ENCODE measurements around the gene WWOX. TPM values are rescaled to one million over a fixed set of nuclear protein-coding genes. Genes with fewer than 3 reads are reported as not detected.

WWOX gene
- total RNA-seq, 1 experiment from 2014 or later = 28.3 TPM

- H3K9ac ChIP-seq (ENCODE audit: low read length) = no peak overlapping the region
- no peaks in the 10 kb centered on the region for H3K36me3 ChIP-seq (ENCODE audit: low read depth, low read length)
- H3K9me2 ChIP-seq (replicated peaks; ENCODE audit: low read length) = no peaks in the 10 kb centered on the region
- DNase-seq (no peak), ATAC-seq (no peak)
- no peaks in the 10 kb centered on the region for H3F3A ChIP-seq (ENCODE audit: low read length, unreplicated experiment)
- H3K79me2 ChIP-seq (ENCODE audit: low read length) = no peaks in the 10 kb centered on the region
- H2AFZ ChIP-seq (ENCODE audit: low read length) = no peak overlapping the region
- no peaks in the 10 kb centered on the region for H3K9me3 ChIP-seq (ENCODE audit: low read length)
- H3K27ac ChIP-seq (ENCODE audit: low read length) = no peak overlapping the region
- H3K4me3 ChIP-seq (ENCODE audit: low read length) = no peak overlapping the region
- no TSS peak for BruUV-seq (replicated peaks)
- no peak overlapping the region for H3K4me2 ChIP-seq (ENCODE audit: low read length)
- POLR2A ChIA-PET (ENCODE audit: unreplicated experiment) = no interaction called here
- TF ChIP-seq EZH2 (IDR thresholded peaks at IDR 0.05; ENCODE audit: low read length, unreplicated experiment) (no peak), CTCF (conservative IDR thresholded peaks at IDR 0.05; ENCODE audit: low read depth, low read length) (no peak), EZH2phosphoT487 (IDR thresholded peaks at IDR 0.05; ENCODE audit: borderline replicate concordance, low read length) (no peak)
- H4K20me1 ChIP-seq (ENCODE audit: low read length) = no peaks in the 10 kb centered on the region
- no peaks in the 10 kb centered on the region for H3K4me1 ChIP-seq (ENCODE audit: insufficient read depth, low read length)
- H3K27me3 ChIP-seq (ENCODE audit: low read length) = no peaks in the 10 kb centered on the region
- intact Hi-C loops (cut with micrococcal nuclease) = no loop called here
- CTCF ChIA-PET = no interaction called here
Measured at GRCh38 chr16:78936060-78936459, 836.6 kb downstream of the WWOX start.

- no TSS peak for BruUV-seq (replicated peaks)
- DNase-seq (no peak), ATAC-seq (no peak)
- Histone ChIP-seq H3K4me1 (ENCODE audit: insufficient read depth, low read length) (no peaks in the 10 kb centered on the region), H3K9me2 (replicated peaks; ENCODE audit: low read length) (no peaks in the 10 kb centered on the region), H3K9me3 (ENCODE audit: low read length) (no peaks in the 10 kb centered on the region), H3K36me3 (ENCODE audit: low read depth, low read length) (no peaks in the 10 kb centered on the region), H3K9ac (ENCODE audit: low read length) (no peak overlapping the region), H3K4me3 (ENCODE audit: low read length) (no peak overlapping the region), H3K4me2 (ENCODE audit: low read length) (no peak overlapping the region), H3K79me2 (ENCODE audit: low read length) (no peaks in the 10 kb centered on the region), H3K27me3 (ENCODE audit: low read length) (no peaks in the 10 kb centered on the region), H3F3A (ENCODE audit: low read length, unreplicated experiment) (no peaks in the 10 kb centered on the region), H3K27ac (ENCODE audit: low read length) (no peak overlapping the region), H4K20me1 (ENCODE audit: low read length) (no peaks in the 10 kb centered on the region), H2AFZ (ENCODE audit: low read length) (no peak overlapping the region)
- intact Hi-C loops (cut with micrococcal nuclease) = no loop called here
- TF ChIP-seq EZH2 (IDR thresholded peaks at IDR 0.05; ENCODE audit: low read length, unreplicated experiment) (no peak), CTCF (conservative IDR thresholded peaks at IDR 0.05; ENCODE audit: low read depth, low read length) (no peak), EZH2phosphoT487 (IDR thresholded peaks at IDR 0.05; ENCODE audit: borderline replicate concordance, low read length) (no peak)
- ChIA-PET POLR2A (ENCODE audit: unreplicated experiment) (no interaction called here), CTCF (no interaction called here)
Measured at GRCh38 chr16:78939597-78939996, 840.1 kb downstream of the WWOX start.

GRCh38 chr16:78942625-78943245 lies 843.3 kb downstream of the WWOX start:
- Histone ChIP-seq H3K9me2 (replicated peaks; ENCODE audit: low read length) (no peaks in the 10 kb centered on the region), H2AFZ (ENCODE audit: low read length) (no peak overlapping the region), H3K9ac (ENCODE audit: low read length) (no peak overlapping the region), H3K27ac (ENCODE audit: low read length) (no peak overlapping the region), H3K9me3 (ENCODE audit: low read length) (no peaks in the 10 kb centered on the region), H4K20me1 (ENCODE audit: low read length) (no peaks in the 10 kb centered on the region), H3K4me2 (ENCODE audit: low read length) (no peak overlapping the region), H3K79me2 (ENCODE audit: low read length) (no peaks in the 10 kb centered on the region), H3F3A (ENCODE audit: low read length, unreplicated experiment) (no peaks in the 10 kb centered on the region), H3K27me3 (ENCODE audit: low read length) (no peaks in the 10 kb centered on the region), H3K4me3 (ENCODE audit: low read length) (no peak overlapping the region), H3K36me3 (ENCODE audit: low read depth, low read length) (no peaks in the 10 kb centered on the region), H3K4me1 (ENCODE audit: insufficient read depth, low read length) (no peaks in the 10 kb centered on the region)
- DNase-seq (no peak), ATAC-seq (no peak)
- no TSS peak for BruUV-seq (replicated peaks)
- ChIA-PET POLR2A (ENCODE audit: unreplicated experiment) (no interaction called here), CTCF (no interaction called here)
- TF ChIP-seq CTCF (conservative IDR thresholded peaks at IDR 0.05; ENCODE audit: low read depth, low read length) (no peak), EZH2 (IDR thresholded peaks at IDR 0.05; ENCODE audit: low read length, unreplicated experiment) (no peak), EZH2phosphoT487 (IDR thresholded peaks at IDR 0.05; ENCODE audit: borderline replicate concordance, low read length) (no peak)
- intact Hi-C loops (cut with micrococcal nuclease) = no loop called here
